Colon (tissue), 2 donors: Measurements from ENCODE around the gene KCNH3.

Experiments
- FAIRE-seq: peaks from 2 replicates; lab custom pipeline; 2012; peaks lifted over from hg19 to GRCh38; lab: Jason Lieb, UNC
- donor health status: control.
- donor health status: control.

KCNH3 gene

GRCh38 chr12:49547090-49547690 lies 8.4 kb downstream of the KCNH3 start:
- no peak for FAIRE-seq

DNA sequence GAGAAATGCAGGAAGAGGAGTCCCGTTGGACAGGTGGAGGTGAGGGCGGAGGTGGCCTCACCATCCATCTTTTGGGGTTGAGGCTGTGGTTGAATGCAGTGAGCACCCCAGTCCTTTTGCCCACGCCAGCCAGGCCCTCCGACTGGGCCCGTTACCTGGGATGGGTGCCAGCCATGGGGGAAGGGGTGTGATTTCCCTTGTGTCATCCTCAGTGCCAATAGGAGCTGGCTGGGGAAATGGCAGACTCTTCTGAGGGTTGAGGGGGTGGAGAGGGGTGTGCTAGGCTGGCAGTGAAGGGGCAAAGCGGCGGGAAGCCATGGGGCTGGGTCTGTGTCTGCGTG lies 9.6 kb downstream of the KCNH3 start:
- no peak for FAIRE-seq

GRCh38 chr12:49548822-49549648 lies 10.2 kb downstream of the KCNH3 start:
- no peak for FAIRE-seq

GRCh38 chr12:49549735-49550692 lies 11.2 kb downstream of the KCNH3 start:
- FAIRE-seq = no peak

DNA sequence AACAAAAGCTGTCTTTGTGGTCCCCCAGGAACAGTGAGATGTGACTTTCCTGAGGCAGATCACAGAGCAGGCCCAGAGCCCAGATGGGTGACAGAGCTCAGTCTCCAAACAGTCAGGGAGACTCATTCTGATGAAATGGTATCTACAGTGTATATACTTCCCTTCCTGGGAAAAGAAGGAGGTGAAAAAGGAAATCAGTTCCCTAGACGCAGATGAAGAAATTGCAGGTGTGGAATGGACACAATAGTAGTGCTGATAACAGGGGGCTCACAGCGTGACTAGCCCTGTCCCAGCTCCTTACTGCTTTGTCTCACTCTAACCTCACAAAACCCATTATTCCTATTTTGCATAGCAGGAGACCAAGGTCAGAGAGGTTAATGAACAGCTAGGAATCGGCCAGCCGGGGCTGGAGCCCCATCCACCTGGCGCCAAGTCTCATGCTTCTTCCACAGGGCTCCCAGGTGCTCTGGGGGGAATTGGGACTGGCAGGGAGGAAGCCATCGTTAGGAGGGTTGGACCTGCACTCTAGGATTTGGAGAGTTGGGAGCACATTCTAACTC lies 11.9 kb downstream of the KCNH3 start:
- FAIRE-seq = no peak

DNA sequence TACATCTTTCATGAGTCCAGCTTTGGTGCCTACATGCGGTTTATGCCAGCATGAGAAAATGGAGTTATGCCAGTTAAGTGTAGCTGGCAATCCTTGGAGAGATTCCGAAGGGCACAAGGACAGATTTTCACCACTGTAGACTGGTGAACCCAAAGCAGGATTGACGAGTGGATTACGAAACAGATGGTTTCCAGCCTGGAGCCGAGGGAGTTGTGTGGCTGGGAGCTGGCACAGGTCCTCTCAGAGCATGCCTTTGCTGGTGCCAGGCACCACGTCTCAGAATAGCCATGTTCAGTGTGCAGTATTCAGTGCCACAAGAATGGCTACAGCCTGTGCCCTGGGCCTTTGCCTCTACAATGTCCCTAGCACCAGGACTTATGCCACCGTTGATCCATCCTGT lies 13.2 kb downstream of the KCNH3 start:
- no peak for FAIRE-seq

DNA sequence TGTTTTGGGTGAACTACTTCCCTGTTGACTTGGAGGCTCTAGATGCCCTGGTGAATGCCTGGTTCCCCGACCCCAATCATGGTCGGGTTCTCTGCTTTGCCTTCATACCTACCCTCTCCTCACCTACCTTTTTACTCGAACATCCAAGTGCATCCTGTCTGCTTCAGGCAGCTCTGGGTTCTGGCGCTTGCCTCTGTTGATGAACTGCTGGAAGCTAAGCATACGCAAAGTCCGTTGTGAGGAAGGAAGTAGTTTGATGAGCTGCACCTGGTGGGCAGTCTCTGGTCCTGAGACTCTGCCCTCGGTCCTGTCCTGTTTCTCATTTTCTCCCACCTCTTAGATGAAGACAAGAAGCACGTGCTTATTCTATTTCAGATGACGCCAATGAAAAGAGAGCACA lies 13.6 kb downstream of the KCNH3 start:
- no peak for FAIRE-seq

DNA sequence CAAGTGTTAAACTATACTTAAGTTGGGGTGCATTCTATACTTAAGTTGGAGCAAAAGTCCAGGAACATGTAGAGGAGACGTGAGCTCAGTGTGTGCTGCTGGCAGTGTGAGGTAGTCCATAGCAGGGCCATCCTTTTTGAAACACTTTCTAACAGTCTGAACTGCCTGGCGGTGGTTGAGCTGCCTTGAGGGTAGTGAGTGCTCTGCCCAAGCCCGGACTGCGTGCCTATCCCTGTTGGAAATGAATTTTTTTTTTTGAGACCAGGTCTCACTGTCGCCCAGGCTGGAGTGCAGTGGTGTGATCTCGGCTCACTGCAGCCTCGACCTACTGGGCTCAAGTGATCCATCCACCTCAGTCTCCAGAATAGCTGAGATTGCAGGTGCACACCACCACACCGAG lies 14.1 kb downstream of the KCNH3 start:
- FAIRE-seq = no peak

DNA sequence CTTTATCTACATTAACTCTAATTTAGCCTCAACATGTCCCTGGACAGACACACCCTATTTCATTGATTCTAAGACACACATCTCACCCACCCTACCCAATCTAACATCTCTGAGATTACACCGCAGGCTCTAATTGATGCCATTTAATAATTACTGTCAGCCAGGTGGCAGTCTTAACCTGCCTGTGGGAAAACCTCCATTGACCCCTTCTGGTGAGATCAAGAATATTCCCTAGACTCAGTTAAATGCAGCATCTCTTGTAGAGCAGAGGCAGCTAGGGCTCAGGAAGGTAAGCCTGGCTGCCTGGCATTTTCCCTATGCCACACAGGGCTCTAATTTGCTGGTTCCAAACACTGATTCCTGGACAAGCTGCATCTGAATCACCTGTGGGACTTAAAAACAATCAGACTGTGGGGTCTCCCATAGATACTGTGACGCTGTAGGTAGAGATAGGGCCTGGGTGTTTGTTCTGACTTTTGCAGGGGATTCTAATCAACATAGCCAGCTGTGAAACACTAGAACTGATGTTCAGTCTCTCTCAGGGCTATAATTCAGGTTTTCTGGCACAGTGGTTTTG lies 14.8 kb downstream of the KCNH3 start:
- no peak for FAIRE-seq

GRCh38 chr12:49554266-49554665 lies 15.4 kb downstream of the KCNH3 start:
- no peak for FAIRE-seq

DNA sequence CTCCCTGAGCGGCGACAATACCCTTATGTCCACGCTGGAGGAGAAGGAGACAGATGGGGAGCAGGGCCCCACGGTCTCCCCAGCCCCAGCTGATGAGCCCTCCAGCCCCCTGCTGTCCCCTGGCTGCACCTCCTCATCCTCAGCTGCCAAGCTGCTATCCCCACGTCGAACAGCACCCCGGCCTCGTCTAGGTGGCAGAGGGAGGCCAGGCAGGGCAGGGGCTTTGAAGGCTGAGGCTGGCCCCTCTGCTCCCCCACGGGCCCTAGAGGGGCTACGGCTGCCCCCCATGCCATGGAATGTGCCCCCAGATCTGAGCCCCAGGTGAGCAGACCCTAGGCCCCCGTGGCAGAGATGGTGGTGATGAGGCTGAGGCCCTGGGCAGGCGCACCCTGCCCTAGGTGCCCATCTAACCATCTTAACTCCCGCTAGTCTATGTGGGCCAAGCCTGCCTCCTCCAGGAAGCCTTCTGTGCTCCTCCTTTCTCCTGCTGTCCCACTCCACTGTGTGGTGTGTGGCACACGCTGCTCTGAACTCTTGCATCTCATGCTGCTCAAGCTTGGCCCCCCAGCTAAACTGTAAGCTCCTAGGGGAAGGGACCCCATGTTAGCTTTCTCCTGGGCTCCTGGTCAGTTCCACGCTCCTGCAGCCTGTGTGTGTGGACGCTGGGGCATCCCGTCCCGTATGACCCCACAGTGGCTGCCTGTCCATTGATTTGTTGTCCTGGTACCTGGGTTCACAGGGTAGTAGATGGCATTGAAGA lies 17.0 kb downstream of the KCNH3 start:
- FAIRE-seq = no peak

- no peak for FAIRE-seq
Measured at GRCh38 chr12:49556391-49557186, 17.8 kb downstream of the KCNH3 start.

DNA sequence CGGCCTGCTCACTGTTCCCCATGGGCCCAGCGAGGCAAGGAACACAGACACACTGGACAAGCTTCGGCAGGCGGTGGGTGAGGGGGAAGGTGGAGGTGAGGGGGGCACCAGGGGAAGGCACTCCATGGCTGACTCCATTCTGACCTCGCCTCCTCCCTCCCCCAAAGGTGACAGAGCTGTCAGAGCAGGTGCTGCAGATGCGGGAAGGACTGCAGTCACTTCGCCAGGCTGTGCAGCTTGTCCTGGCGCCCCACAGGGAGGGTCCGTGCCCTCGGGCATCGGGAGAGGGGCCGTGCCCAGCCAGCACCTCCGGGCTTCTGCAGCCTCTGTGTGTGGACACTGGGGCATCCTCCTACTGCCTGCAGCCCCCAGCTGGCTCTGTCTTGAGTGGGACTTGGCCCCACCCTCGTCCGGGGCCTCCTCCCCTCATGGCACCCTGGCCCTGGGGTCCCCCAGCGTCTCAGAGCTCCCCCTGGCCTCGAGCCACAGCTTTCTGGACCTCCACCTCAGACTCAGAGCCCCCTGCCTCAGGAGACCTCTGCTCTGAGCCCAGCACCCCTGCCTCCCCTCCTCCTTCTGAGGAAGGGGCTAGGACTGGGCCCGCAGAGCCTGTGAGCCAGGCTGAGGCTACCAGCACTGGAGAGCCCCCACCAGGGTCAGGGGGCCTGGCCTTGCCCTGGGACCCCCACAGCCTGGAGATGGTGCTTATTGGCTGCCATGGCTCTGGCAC lies 18.5 kb downstream of the KCNH3 start:
- no peak for FAIRE-seq

- FAIRE-seq = no peak
Measured at GRCh38 chr12:49557917-49558215, 19.0 kb downstream of the KCNH3 start.

- no peak for FAIRE-seq
Measured at GRCh38 chr12:49558526-49558925, 19.7 kb downstream of the KCNH3 start.

DNA sequence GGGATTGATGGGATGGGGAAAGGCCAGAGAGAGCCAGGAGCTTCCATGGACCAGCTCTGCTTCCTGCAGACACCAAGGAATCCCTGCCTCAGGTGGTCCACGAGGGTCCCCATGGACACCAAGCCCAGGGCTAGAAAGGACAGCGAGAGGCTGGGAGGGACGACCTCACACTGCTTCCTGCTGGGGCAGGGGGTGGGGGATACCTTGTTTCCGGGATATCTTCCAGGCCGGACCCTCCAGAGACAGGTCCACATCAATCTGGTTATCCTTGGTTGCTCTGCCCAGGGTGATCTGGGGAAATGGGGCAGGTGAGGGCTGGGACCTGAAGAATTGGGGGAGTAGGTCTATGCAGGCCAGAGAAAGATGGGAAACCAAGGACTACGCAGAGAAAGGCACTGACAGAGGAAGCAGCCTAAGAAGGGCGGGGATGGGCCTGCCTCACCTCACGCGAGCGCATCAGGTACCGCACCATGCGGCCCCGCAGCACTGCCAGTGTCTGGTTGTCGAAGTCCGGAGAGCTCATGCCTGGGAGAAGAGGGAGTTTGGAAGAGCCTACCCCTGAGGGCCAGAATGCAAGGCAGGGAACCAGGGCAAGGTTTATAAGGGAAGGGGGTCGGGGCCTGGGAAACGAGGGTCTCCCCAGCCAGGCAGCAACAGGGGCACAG lies 20.3 kb downstream of the KCNH3 start:
- FAIRE-seq = no peak

DNA sequence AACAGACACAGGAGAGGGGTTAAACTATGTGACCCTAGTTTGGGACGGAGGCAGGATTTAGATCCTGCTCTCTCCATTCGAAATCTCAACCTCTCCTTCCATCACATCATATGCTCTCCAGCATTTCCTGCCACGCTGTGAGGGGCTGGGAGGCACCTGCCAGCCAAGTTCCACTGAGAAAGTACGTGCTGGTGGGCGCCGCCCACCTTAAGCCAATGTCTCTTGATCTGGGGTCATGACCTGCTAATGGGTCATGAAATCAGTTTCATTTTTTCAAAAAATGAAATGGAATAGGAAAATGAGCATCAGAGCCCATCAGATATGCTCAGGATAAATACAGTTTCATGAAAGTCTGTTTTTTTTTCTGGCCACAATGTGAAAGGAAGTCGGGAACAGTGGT lies 21.9 kb downstream of the KCNH3 start:
- FAIRE-seq = no peak

DNA sequence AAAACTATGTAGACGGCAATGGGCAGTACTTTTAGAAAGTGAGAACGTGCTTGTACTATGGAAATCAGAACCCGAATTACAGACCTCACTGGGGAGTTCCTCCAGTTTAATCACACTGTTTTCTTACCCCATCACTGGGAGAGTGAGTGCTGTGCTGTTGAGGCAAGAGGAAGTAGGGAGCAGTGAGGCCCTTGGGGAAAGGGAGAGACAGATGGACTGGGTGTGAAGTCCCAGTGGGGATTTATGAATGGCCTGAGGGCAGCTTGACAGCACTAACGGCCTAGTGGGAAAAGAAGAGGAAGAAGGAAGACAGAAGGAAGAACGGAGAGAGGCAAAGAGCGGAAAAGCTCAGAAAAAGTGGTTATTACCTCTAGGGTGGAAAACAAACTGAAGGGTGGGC lies 23.4 kb downstream of the KCNH3 start:
- FAIRE-seq = no peak

GRCh38 chr12:49562831-49563230 lies 24.0 kb downstream of the KCNH3 start:
- no peak for FAIRE-seq
